Measurements from ENCODE around the gene LMF2.

DNA sequence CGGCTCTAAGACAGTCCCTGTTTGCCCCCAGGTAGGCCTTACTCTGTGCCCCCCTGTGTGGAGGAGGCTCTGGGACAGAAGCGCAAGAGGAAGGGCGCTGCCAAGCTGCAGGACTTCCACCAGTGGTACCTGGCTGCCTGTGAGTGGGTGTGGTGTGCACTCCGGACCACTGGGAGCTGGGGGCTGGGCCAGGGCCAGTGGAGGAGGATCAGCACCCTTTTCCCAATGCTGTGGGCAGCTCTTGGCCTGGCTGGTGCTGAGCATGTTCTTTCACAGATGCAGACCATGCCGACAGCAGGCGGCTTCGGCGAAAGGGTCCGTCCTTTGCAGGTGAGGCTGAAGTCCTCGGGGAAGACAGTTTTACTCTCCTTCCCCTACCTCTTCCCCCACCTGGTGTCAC lies 14.2 kb upstream of the LMF2 start:
- TF ChIP-seq, protein P1, sequence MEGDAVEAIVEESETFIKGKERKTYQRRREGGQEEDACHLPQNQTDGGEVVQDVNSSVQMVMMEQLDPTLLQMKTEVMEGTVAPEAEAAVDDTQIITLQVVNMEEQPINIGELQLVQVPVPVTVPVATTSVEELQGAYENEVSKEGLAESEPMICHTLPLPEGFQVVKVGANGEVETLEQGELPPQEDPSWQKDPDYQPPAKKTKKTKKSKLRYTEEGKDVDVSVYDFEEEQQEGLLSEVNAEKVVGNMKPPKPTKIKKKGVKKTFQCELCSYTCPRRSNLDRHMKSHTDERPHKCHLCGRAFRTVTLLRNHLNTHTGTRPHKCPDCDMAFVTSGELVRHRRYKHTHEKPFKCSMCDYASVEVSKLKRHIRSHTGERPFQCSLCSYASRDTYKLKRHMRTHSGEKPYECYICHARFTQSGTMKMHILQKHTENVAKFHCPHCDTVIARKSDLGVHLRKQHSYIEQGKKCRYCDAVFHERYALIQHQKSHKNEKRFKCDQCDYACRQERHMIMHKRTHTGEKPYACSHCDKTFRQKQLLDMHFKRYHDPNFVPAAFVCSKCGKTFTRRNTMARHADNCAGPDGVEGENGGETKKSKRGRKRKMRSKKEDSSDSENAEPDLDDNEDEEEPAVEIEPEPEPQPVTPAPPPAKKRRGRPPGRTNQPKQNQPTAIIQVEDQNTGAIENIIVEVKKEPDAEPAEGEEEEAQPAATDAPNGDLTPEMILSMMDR (IDR thresholded peaks at IDR 0.05; ENCODE audit: insufficient read depth, low read depth, low read length): no peak
- no peak for TF ChIP-seq EZH2 (IDR thresholded peaks at IDR 0.05; ENCODE audit: insufficient read depth, low read length)
